K562 (cell line): Measurements from ENCODE around the gene CMTM4. TPM values are rescaled to one million over a fixed set of nuclear protein-coding genes. Genes with fewer than 3 reads are reported as not detected.

Experiments used
- CHD1 ChIP-seq: fragments of 200-600 bp; sonication (generic); IDR thresholded peaks from one replicate; pipeline ENCODE4 v1.6.1; 2012; ENCODE audit warnings: mild to moderate bottlenecking, moderate library complexity, low read length, inconsistent platforms
- EWSR1 ChIP-seq: fragments of 450-650 bp; IDR thresholded peaks from 2 replicates; pipeline ENCODE4 v1.6.1; 2018; ENCODE audit warnings: borderline replicate concordance, mild to moderate bottlenecking, low read depth, moderate library complexity; ENCODE audit not compliant: partially characterized antibody
- MCM2 ChIP-seq: fragments of 450-650 bp; IDR thresholded peaks from 2 replicates; pipeline ENCODE4 v1.6.1; 2017; ENCODE audit warnings: low read depth, mild to moderate bottlenecking
- MED1 ChIP-seq: sonication (generic); formaldehyde crosslinking; IDR thresholded peaks from 2 replicates; pipeline ENCODE4 v1.8.1; 2023; ENCODE audit warnings: missing genetic modification reagents, borderline replicate concordance
- MTA2 ChIP-seq: fragments of 450-650 bp; IDR thresholded peaks from 2 replicates; pipeline ENCODE4 v1.6.1; 2016; ENCODE audit warnings: low read depth
- PTRF ChIP-seq: fragments of 450-650 bp; IDR thresholded peaks from 2 replicates; pipeline ENCODE4 v1.6.1; 2016; ENCODE audit warnings: mild to moderate bottlenecking, missing genetic modification characterization, missing compliant biosample characterization
- RBM22 ChIP-seq: fragments of 200-400 bp; formaldehyde crosslinking; IDR thresholded peaks from 2 replicates; pipeline ENCODE4 v1.6.1; 2018; ENCODE audit warnings: low read length, low read depth; ENCODE audit not compliant: poor library complexity, severe bottlenecking
- RFX7 ChIP-seq: fragments of 250-450 bp; sonication (Bioruptor Pico); IDR thresholded peaks from 2 replicates; pipeline ENCODE4 v1.5.1; 2021; ENCODE audit warnings: mild to moderate bottlenecking
- TAF9B ChIP-seq: fragments of 450-650 bp; IDR thresholded peaks from 2 replicates; pipeline ENCODE4 v1.6.1; 2018; ENCODE audit warnings: mild to moderate bottlenecking; ENCODE audit not compliant: partially characterized antibody
- ZNF133 ChIP-seq: fragments of 250-450 bp; sonication (Bioruptor Pico); IDR thresholded peaks from 2 replicates; pipeline ENCODE4 v1.4.0; 2020; ENCODE audit warnings: mild to moderate bottlenecking
- ZNF707 ChIP-seq: fragments of 250-450 bp; sonication (Bioruptor Pico); conservative IDR thresholded peaks from 2 replicates; pipeline ENCODE4 v1.8.0; 2022; ENCODE audit warnings: inconsistent platforms, mild to moderate bottlenecking, moderate library complexity
- polyA plus RNA-seq, 8 experiments: library from polyadenylated mRNA; depleted of rRNA in 4 of 8; stranded (reverse) in 5 of 8; unstranded in 3 of 8; fragments of >200 nt; fragmentation: Nextera tagmentation in 2 of 8; fragmentation: Illumina TruSeq in 1 of 8; extraction: Ambion mirVana in 2 of 8; extraction: Trizol in 1 of 8; gene quantifications; 2 replicates each; pipeline versions ENCODE4 v1.2.1 to v1.2.3, GENCODE V29; 2011 to 2014; ENCODE audit warnings: inconsistent platforms in 1 of 8, missing spikeins in 1 of 8
- total RNA-seq, 7 experiments: library from RNA; depleted of rRNA in 6 of 7; stranded (reverse); fragments of >200 nt in 6 of 7; fragmentation: Illumina TruSeq in 2 of 7; extraction: Trizol in 2 of 7; gene quantifications; 2 replicates each; pipeline versions ENCODE4 v1.2.1 to v1.2.3, GENCODE V29; 2011 to 2021; ENCODE audit warnings: low replicate concordance in 1 of 7
- TF ChIP-seq, protein P1 (sequence below), 2 experiments: fragments of 450-650 bp in 1 of 2; sonication (generic) in 1 of 2; formaldehyde crosslinking in 1 of 2; IDR thresholded peaks; 2 replicates each; pipeline versions ENCODE4 v1.7.1 to v1.9.0; 2016 to 2022; ENCODE audit warnings: inconsistent platforms in 1 of 2, mild to moderate bottlenecking in 1 of 2, missing genetic modification reagents in 1 of 2
- TF ChIP-seq, protein P2 (sequence below): fragments of 250-450 bp; sonication (Bioruptor Pico); IDR thresholded peaks from 2 replicates; pipeline ENCODE4 v1.8.0; 2021; ENCODE audit warnings: moderate library complexity, mild to moderate bottlenecking, inconsistent platforms
- TF ChIP-seq, protein P3 (sequence below): fragments of 250-450 bp; sonication (Bioruptor Pico); IDR thresholded peaks from 2 replicates; pipeline ENCODE4 v1.4.0; 2020; ENCODE audit warnings: mild to moderate bottlenecking, moderate library complexity
- TF ChIP-seq, protein P4 (sequence below): fragments of 250-450 bp; sonication (Bioruptor Pico); IDR thresholded peaks from 2 replicates; pipeline ENCODE4 v1.6.1; 2021; ENCODE audit warnings: mild to moderate bottlenecking

Gene CMTM4
- total and polyA plus RNA-seq, 9 of the 15 experiments (the other 6 are each of a cell fraction or from before 2014, with no cell fraction given) = 2.0 to 21.3 (median 12.5) TPM

DNA sequence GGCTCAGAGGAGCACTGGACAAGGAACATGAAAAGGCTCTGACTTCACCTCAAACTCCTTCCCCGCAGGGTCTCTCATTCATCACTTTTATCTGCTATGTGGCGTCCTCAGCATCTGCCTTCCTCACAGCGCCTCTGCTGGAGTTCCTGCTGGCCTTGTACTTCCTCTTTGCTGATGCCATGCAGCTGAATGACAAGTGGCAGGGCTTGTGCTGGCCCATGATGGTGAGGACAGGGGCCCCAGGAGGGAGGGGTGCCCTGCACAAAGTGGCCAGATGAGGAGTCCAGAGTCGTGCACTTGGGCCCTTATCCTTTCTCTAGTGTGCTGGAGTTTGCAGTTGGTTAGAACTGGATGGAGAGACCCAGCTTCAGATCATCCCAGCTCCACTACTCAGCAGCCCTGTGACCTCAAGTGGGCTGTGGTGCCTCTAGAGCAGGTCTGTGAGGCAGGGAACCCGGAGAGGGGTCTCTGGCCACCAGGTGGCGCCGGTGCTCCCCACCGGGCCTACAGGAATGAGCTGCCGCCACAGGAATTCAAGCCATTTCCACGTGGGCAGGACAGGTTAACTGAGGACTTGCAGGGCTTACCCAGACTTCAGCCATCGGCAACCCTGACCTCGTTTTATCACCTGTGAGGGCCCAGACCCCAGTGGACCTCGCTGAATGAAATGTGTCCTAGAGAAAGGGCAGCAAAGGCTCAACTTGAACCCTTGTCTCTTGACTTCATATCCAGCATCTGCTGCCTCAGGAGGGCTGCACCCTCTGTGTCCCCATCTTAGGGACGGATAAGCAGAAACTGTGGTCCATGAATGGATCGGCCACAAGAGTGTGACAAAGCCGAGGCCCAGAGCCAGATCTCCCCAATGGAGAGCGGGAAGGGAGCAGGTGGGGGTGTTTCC is 88.1 kb downstream of the CMTM4 start (continued):
- TF ChIP-seq, protein P1, sequence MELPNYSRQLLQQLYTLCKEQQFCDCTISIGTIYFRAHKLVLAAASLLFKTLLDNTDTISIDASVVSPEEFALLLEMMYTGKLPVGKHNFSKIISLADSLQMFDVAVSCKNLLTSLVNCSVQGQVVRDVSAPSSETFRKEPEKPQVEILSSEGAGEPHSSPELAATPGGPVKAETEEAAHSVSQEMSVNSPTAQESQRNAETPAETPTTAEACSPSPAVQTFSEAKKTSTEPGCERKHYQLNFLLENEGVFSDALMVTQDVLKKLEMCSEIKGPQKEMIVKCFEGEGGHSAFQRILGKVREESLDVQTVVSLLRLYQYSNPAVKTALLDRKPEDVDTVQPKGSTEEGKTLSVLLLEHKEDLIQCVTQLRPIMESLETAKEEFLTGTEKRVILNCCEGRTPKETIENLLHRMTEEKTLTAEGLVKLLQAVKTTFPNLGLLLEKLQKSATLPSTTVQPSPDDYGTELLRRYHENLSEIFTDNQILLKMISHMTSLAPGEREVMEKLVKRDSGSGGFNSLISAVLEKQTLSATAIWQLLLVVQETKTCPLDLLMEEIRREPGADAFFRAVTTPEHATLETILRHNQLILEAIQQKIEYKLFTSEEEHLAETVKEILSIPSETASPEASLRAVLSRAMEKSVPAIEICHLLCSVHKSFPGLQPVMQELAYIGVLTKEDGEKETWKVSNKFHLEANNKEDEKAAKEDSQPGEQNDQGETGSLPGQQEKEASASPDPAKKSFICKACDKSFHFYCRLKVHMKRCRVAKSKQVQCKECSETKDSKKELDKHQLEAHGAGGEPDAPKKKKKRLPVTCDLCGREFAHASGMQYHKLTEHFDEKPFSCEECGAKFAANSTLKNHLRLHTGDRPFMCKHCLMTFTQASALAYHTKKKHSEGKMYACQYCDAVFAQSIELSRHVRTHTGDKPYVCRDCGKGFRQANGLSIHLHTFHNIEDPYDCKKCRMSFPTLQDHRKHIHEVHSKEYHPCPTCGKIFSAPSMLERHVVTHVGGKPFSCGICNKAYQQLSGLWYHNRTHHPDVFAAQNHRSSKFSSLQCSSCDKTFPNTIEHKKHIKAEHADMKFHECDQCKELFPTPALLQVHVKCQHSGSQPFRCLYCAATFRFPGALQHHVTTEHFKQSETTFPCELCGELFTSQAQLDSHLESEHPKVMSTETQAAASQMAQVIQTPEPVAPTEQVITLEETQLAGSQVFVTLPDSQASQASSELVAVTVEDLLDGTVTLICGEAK (IDR thresholded peaks at IDR 0.05) = no peak
- TF ChIP-seq, protein P1 (CRISPR knock-in tag; IDR thresholded peaks at IDR 0.05) = no peak
- TF ChIP-seq RFX7 (CRISPR knock-in tag) = no peak
- no peak for TF ChIP-seq RBM22
- no peak for TF ChIP-seq MCM2
- TF ChIP-seq, protein P2, sequence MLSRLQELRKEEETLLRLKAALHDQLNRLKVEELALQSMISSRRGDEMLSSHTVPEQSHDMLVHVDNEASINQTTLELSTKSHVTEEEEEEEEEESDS (CRISPR knock-in tag) = no peak
- TF ChIP-seq ZNF133 (CRISPR knock-in tag) = no peak
- no peak for TF ChIP-seq MED1
- no peak for TF ChIP-seq MTA2
- TF ChIP-seq PTRF (tag) = 0 out of 2 replicates have a peak, but pooled peaks have one; percentile 52
- no peak for TF ChIP-seq ZNF707 (CRISPR knock-in tag)
- TF ChIP-seq, protein P3, sequence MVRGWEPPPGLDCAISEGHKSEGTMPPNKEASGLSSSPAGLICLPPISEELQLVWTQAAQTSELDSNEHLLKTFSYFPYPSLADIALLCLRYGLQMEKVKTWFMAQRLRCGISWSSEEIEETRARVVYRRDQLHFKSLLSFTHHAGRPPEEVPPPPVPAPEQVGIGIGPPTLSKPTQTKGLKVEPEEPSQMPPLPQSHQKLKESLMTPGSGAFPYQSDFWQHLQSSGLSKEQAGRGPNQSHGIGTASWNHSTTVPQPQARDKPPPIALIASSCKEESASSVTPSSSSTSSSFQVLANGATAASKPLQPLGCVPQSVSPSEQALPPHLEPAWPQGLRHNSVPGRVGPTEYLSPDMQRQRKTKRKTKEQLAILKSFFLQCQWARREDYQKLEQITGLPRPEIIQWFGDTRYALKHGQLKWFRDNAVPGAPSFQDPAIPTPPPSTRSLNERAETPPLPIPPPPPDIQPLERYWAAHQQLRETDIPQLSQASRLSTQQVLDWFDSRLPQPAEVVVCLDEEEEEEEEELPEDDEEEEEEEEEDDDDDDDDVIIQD (CRISPR knock-in tag) = no peak
- no peak for TF ChIP-seq EWSR1
- TF ChIP-seq, protein P4, sequence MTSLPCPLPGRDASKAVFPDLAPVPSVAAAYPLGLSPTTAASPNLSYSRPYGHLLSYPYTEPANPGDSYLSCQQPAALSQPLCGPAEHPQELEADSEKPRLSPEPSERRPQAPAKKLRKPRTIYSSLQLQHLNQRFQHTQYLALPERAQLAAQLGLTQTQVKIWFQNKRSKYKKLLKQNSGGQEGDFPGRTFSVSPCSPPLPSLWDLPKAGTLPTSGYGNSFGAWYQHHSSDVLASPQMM (CRISPR knock-in tag) = no peak
- TF ChIP-seq CHD1 = no peak
- no peak for TF ChIP-seq TAF9B
